ENCODE measurements around the gene ADGRG4.

Gene ADGRG4

GRCh38 chrX:136258951-136259350 lies 41.8 kb upstream of the ADGRG4 start:
- H3K4me1 ChIP-seq (ENCODE audit: control insufficient read depth, insufficient read depth, low read length): no peaks in the 10 kb centered on the region
- H3K4me3 ChIP-seq (ENCODE audit: low read depth, low read length): no peak overlapping the region
- H3K36me3 ChIP-seq (ENCODE audit: control insufficient read depth in 2 of 2, insufficient read depth in 1 of 2, low read length in 2 of 2): no peaks in the 10 kb centered on the region
- H3K9me3 ChIP-seq (ENCODE audit: control insufficient read depth, insufficient read depth, low read depth, low read length): no peaks in the 10 kb centered on the region
- POLR2A ChIA-PET: no interaction called here
- no peak for TF ChIP-seq ZBTB26 (tag by site-specific recombination; optimal IDR thresholded peaks at IDR 0.05)
- TF ChIP-seq ZSCAN4 (tag by site-specific recombination; IDR thresholded peaks at IDR 0.05): no peak
- TF ChIP-seq ZNF335 (tag by site-specific recombination; conservative IDR thresholded peaks at IDR 0.05): no peak
- no peak overlapping the region for H3K27ac ChIP-seq (ENCODE audit: extremely low read depth, low read depth, low read length)
- CTCF ChIA-PET: interaction anchor here (0.5 to 4.3 kb wide), 4 partner anchors 10 to 271 kb away, joined by 3 to 25 read pairs (median 4); no protein-coding TSS in a partner anchor

GRCh38 chrX:136259543-136259942 lies 41.2 kb upstream of the ADGRG4 start:
- H3K4me3 ChIP-seq (ENCODE audit: low read depth, low read length): no peak overlapping the region
- TF ChIP-seq ZNF514 (tag by site-specific recombination; IDR thresholded peaks at IDR 0.05) (no peak), ZNF776 (tag by site-specific recombination; IDR thresholded peaks at IDR 0.05; ENCODE audit: borderline replicate concordance) (no peak), SALL2 (tag by site-specific recombination; IDR thresholded peaks at IDR 0.05; ENCODE audit: borderline replicate concordance) (no peak), SP7 (tag by site-specific recombination; IDR thresholded peaks at IDR 0.05) (no peak), ZNF677 (tag by site-specific recombination; IDR thresholded peaks at IDR 0.05) (no peak), ZNF214 (tag by site-specific recombination; IDR thresholded peaks at IDR 0.05; ENCODE audit: borderline replicate concordance) (no peak), ZBTB17 (tag by site-specific recombination; IDR thresholded peaks at IDR 0.05) (no peak), GLIS2 (tag by site-specific recombination; IDR thresholded peaks at IDR 0.05) (no peak), ZNF645 (tag by site-specific recombination; IDR thresholded peaks at IDR 0.05) (no peak), ZNF19 (tag by site-specific recombination; IDR thresholded peaks at IDR 0.05; ENCODE audit: low read depth) (no peak), ZNF621 (tag by site-specific recombination; IDR thresholded peaks at IDR 0.05) (no peak), ZNF394 (tag by site-specific recombination; IDR thresholded peaks at IDR 0.05; ENCODE audit: borderline replicate concordance) (no peak), ZNF112 (tag by site-specific recombination; IDR thresholded peaks at IDR 0.05) (no peak), KLF1 (tag by site-specific recombination; IDR thresholded peaks at IDR 0.05) (no peak), ZNF530 (tag by site-specific recombination; IDR thresholded peaks at IDR 0.05; ENCODE audit: low read depth) (no peak), ZSCAN18 (tag by site-specific recombination; IDR thresholded peaks at IDR 0.05) (no peak), TCF7L2 (IDR thresholded peaks at IDR 0.05; ENCODE audit: borderline replicate concordance, low read depth, low read length) (no peak)
- H3K4me1 ChIP-seq (ENCODE audit: control insufficient read depth, insufficient read depth, low read length): no peaks in the 10 kb centered on the region
- no peaks in the 10 kb centered on the region for H3K9me3 ChIP-seq (ENCODE audit: control insufficient read depth, insufficient read depth, low read depth, low read length)
- no peak overlapping the region for H3K27ac ChIP-seq (ENCODE audit: extremely low read depth, low read depth, low read length)
- H3K36me3 ChIP-seq (ENCODE audit: control insufficient read depth in 2 of 2, insufficient read depth in 1 of 2, low read length in 2 of 2): no peaks in the 10 kb centered on the region
- ChIA-PET CTCF (no interaction called here), POLR2A (no interaction called here)

All from HEK293 (cell line).